ENCODE data around the gene PITPNM3. TPM values are rescaled to one million over a fixed set of nuclear protein-coding genes. Genes with fewer than 3 reads are reported as not detected.

PITPNM3 gene
- total RNA-seq, 4 donors from 2014 or later: 4.0 to 10.9 (median 5.6) TPM

DNA sequence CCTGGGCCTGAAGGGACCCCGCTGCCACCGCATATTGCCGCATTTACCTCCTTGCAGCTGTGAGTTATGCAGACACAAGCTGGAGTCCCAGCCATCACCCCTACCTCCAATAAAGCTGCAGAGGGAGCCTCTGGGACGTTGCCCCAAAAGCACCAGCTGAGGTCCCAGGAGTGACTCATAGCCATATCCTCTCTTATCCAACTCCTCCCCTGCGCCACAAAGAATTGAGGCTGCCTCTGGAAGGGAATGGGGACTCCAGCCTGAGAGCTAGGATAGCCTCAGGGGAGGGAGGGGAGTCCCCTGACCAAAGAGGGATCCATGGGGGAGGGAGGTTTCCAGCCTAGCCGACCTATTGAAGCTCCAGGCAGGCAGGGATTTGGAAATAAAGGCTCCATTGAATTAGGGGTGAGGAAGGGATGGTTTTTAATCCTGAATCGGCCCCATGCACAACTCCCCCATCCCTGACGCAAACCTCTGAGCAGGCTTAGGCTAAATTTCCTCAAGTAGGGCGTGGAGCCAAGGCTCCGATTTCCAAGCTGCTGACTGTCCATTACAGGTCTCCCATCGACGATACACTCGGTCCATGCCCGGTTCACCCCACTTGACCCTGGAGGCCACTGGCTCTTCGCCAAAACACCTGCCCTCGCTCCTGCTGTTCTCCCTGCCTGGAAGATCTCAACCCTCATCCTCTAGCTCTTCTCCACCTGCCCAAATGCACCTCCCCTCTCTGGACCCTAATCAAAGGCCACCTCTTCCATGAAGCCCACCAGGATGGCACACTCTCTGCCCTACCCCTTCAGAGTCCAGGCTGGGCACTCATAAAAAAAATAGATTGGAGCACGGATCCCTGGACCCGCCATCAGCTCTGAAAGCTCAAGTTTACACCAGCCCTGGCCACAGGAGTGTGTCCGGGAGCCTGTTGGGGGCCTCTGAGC lies 84.6 kb downstream of the PITPNM3 start:
- intact Hi-C loops (cut with DNase I): loop anchor here (5.0 kb wide), 2 partner anchors 86 to 106 kb away; partner anchors contain the start of gene PITPNM3
- no peak overlapping the region for H3K27ac ChIP-seq
- DNase-seq: no peak
- WGBS, 2 donors: 76 to 78% methylated on average over 18 to 19 of the region's 19 CpGs
- no peaks in the 10 kb centered on the region for H3K9me3 ChIP-seq
- H3K27me3 ChIP-seq: no peaks in the 10 kb centered on the region
- H3K4me1 ChIP-seq: no peaks in the 10 kb centered on the region
- H3K36me3 ChIP-seq: no peaks in the 10 kb centered on the region
- no peak overlapping the region for H3K4me3 ChIP-seq (replicated peaks in 1 of 3)
- TF ChIP-seq POLR2A (IDR thresholded peaks at IDR 0.05): no peak
- TF ChIP-seq, protein P1, sequence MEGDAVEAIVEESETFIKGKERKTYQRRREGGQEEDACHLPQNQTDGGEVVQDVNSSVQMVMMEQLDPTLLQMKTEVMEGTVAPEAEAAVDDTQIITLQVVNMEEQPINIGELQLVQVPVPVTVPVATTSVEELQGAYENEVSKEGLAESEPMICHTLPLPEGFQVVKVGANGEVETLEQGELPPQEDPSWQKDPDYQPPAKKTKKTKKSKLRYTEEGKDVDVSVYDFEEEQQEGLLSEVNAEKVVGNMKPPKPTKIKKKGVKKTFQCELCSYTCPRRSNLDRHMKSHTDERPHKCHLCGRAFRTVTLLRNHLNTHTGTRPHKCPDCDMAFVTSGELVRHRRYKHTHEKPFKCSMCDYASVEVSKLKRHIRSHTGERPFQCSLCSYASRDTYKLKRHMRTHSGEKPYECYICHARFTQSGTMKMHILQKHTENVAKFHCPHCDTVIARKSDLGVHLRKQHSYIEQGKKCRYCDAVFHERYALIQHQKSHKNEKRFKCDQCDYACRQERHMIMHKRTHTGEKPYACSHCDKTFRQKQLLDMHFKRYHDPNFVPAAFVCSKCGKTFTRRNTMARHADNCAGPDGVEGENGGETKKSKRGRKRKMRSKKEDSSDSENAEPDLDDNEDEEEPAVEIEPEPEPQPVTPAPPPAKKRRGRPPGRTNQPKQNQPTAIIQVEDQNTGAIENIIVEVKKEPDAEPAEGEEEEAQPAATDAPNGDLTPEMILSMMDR (IDR thresholded peaks at IDR 0.05): no peak

- 93 to 94% methylated on average over 3 to 16 of the region's 17 CpGs for WGBS, 2 donors
- H3K27ac ChIP-seq: no peak overlapping the region
- intact Hi-C loops (cut with DNase I): loop anchor here (5.0 kb wide), 2 partner anchors 86 to 106 kb away; partner anchors contain the start of gene PITPNM3
These were observed 85.4 kb downstream of the PITPNM3 start for GRCh38 chr17:6470751-6471521.

DNA sequence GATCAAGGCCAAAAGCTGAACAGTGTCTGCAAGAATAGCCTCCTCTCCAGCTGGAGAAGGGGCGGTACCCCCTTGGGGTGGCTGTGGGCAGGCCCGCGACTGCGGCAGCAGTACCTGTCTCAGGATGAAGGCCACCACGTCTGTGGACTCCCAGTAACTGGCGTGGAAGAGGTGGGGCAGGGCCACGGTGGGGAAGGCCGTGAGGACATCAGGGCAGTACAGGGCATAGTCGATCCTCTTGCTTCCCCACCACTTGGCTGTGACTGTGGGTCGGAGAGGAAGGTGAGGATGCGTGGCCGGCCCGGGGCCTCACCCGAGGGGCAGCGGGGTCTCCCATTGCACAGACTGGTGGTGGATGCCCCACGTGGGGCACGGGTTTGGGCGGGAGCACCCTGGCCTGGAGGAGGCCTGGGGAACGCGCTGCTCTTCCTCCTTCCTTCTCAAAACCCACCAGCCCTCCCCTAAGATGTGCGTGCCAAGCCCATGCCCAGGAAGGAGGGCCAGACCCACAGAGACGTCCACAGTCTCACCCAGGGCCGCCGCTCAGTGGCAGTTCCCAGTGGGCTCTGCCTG lies 86.1 kb downstream of the PITPNM3 start:
- intact Hi-C loops (cut with DNase I): loop anchor here (5.0 kb wide), 2 partner anchors 87 to 107 kb away; partner anchors contain the start of gene PITPNM3
- no peak for DNase-seq
- H3K27me3 ChIP-seq: no peaks in the 10 kb centered on the region
- H3K4me1 ChIP-seq: no peaks in the 10 kb centered on the region
- TF ChIP-seq, protein P1 (IDR thresholded peaks at IDR 0.05): no peak
- TF ChIP-seq POLR2A (IDR thresholded peaks at IDR 0.05): no peak
- no peak overlapping the region for H3K27ac ChIP-seq
- WGBS, 2 donors: 86 to 91% methylated on average over 7 to 24 of the region's 24 CpGs
- H3K9me3 ChIP-seq: no peaks in the 10 kb centered on the region
- H3K4me3 ChIP-seq (replicated peaks in 1 of 3): no peak overlapping the region
- no peaks in the 10 kb centered on the region for H3K36me3 ChIP-seq

More at GRCh38 chr17:6470751-6471521, 85.4 kb downstream of the PITPNM3 start:
- DNase-seq: no peak
- no peaks in the 10 kb centered on the region for H3K4me1 ChIP-seq
- H3K36me3 ChIP-seq: no peaks in the 10 kb centered on the region
- no peaks in the 10 kb centered on the region for H3K9me3 ChIP-seq
- H3K27me3 ChIP-seq: no peaks in the 10 kb centered on the region
- TF ChIP-seq, protein P1 (IDR thresholded peaks at IDR 0.05): no peak
- no peak for TF ChIP-seq POLR2A (IDR thresholded peaks at IDR 0.05)
- no peak overlapping the region for H3K4me3 ChIP-seq (replicated peaks in 1 of 3)

DNA sequence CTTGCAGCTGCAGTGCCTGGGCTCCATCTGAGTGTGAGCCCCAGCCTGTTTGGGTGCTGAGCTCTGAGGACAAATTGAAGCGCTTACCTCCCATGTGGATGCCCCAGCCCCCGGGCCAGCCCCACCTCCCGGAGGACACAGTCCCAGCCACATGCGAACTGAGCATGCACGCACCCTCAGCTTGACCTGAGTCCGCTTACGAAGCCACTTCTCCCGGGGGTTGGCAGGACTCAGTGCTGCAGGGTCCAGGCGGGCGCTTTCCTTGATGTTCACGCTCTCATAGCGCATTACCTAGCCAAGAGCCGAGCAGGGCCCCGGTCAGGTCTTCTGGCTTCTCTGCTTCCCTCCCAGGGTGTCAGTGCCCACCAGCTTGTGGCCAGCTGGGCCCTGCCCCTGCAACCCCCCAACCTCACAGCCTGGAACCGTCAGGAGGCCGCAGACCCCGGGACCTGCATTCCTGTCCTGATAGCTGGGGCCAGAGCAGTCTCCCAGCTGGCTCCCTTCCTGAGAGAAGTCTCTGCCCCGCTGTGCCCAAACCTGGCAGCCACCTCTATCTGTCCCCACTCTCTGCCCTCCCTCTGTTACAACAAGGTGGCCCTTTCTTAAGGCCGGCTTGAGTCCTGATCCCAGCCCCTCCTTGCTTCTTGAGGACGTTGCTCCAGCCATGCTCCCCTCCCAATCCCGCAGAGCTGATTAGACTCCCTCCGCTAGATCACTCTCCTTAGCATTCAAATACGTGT lies 88.1 kb downstream of the PITPNM3 start:
- no peaks in the 10 kb centered on the region for H3K36me3 ChIP-seq
- no peak for TF ChIP-seq POLR2A (IDR thresholded peaks at IDR 0.05)
- TF ChIP-seq, protein P1 (IDR thresholded peaks at IDR 0.05): no peak

More for the DNA sequence above, 88.1 kb downstream of the PITPNM3 start:
- intact Hi-C loops (cut with DNase I): no loop called here
- Histone ChIP-seq H3K27ac (no peak overlapping the region), H3K4me1 (no peaks in the 10 kb centered on the region), H3K27me3 (no peaks in the 10 kb centered on the region), H3K4me3 (replicated peaks in 1 of 3) (no peak overlapping the region), H3K9me3 (no peaks in the 10 kb centered on the region)
- DNase-seq: no peak
- WGBS, 2 donors: 85 to 87% methylated on average over 9 to 12 of the region's 23 CpGs
